ENCODE measurements around the gene AURKA. TPM values are rescaled to one million over a fixed set of nuclear protein-coding genes. Genes with fewer than 3 reads are reported as not detected.
"Not testable (repeated sequence)": the region's sequence is repeated elsewhere in the genome, so short reads cannot be mapped to it uniquely, and the experiment has no call there.

The AURKA gene
- total RNA-seq, 1 experiment from 2014 or later, result 212 TPM

GRCh38 chr20:56422076-56422823, 30.2 kb upstream of the AURKA start:
- peak; percentile 93 for DNase-seq (ENCODE audit: low read depth)

GRCh38 chr20:56420940-56421688, 29.1 kb upstream of the AURKA start:
- DNase-seq (ENCODE audit: low read depth), result no peak

GRCh38 chr20:56420028-56420427, 28.0 kb upstream of the AURKA start:
- no peak for DNase-seq (ENCODE audit: low read depth)

GRCh38 chr20:56418385-56418861, 26.4 kb upstream of the AURKA start:
- no peak for DNase-seq (ENCODE audit: low read depth)

GRCh38 chr20:56417911-56418310, 25.9 kb upstream of the AURKA start:
- DNase-seq (ENCODE audit: low read depth), result peak; percentile 63

GRCh38 chr20:56417402-56417801, 25.4 kb upstream of the AURKA start:
- DNase-seq (ENCODE audit: low read depth), result no peak

- DNase-seq (ENCODE audit: low read depth), result no peak
These were observed 23.1 kb upstream of the AURKA start for GRCh38 chr20:56414842-56415765.

GRCh38 chr20:56412949-56413348, 20.9 kb upstream of the AURKA start:
- DNase-seq (ENCODE audit: low read depth), result no peak

GRCh38 chr20:56412473-56412790, 20.4 kb upstream of the AURKA start:
- DNase-seq (ENCODE audit: low read depth), result no peak

GRCh38 chr20:56411759-56412472, 19.9 kb upstream of the AURKA start, which contains the start of gene CASS4:
TSS of gene CASS4 (plus strand) at chr20:56412260. CDS start at chr20:56412459, 199 bp downstream.
- DNase-seq (ENCODE audit: low read depth), result no peak

- not testable (repeated sequence) for DNase-seq (ENCODE audit: low read depth)
These were observed 19.3 kb upstream of the AURKA start for GRCh38 chr20:56411287-56411686.

- DNase-seq (ENCODE audit: low read depth), result no peak
These were observed 17.9 kb upstream of the AURKA start for GRCh38 chr20:56409956-56410355.

GRCh38 chr20:56409521-56409920, 17.5 kb upstream of the AURKA start:
- no peak for DNase-seq (ENCODE audit: low read depth)

- DNase-seq (ENCODE audit: low read depth), result no peak
These were observed 14.9 kb upstream of the AURKA start for GRCh38 chr20:56406910-56407309.

- DNase-seq (ENCODE audit: low read depth), result not testable (repeated sequence)
These were observed 13.3 kb upstream of the AURKA start for GRCh38 chr20:56405356-56405755.

GRCh38 chr20:56403465-56403864, 11.4 kb upstream of the AURKA start:
- DNase-seq (ENCODE audit: low read depth), result no peak

GRCh38 chr20:56400001-56400640, 8.1 kb upstream of the AURKA start:
- peak; percentile 72 for DNase-seq (ENCODE audit: low read depth)

- no peak for DNase-seq (ENCODE audit: low read depth)
These were observed 3.2 kb upstream of the AURKA start for GRCh38 chr20:56395166-56395565.

- DNase-seq (ENCODE audit: low read depth), result no peak
These were observed 1.6 kb upstream of the AURKA start for GRCh38 chr20:56393653-56394052.

- peak; percentile 21 for DNase-seq (ENCODE audit: low read depth)
These were observed 967 bp upstream of the AURKA start for GRCh38 chr20:56392881-56393482.
